SK-N-SH treated with all-trans-retinoic acid at 6 μM for 48 hours (cell line): ENCODE measurements around the gene HDGFL3.

Experiments
- GLIS3 ChIP-seq: fragments of 250-450 bp; sonication (Bioruptor Pico); IDR thresholded peaks from 2 replicates; pipeline ENCODE4 v1.5.0; 2020; ENCODE audit warnings: mild to moderate bottlenecking, moderate library complexity
- ISL1 ChIP-seq: fragments of 250-450 bp; sonication (Bioruptor Pico); IDR thresholded peaks from 2 replicates; pipeline ENCODE4 v2.1.2; 2022; ENCODE audit warnings: mild to moderate bottlenecking, moderate library complexity
- RARB ChIP-seq: fragments of 250-450 bp; sonication (Bioruptor Pico); IDR thresholded peaks from 2 replicates; pipeline ENCODE4 v1.8.0; 2021; ENCODE audit warnings: mild to moderate bottlenecking, moderate library complexity
- TCF4 ChIP-seq: fragments of 250-450 bp; sonication (Bioruptor Pico); IDR thresholded peaks from 2 replicates; pipeline ENCODE4 v1.8.0; 2021; ENCODE audit warnings: mild to moderate bottlenecking, moderate library complexity, borderline replicate concordance
- ZNF565 ChIP-seq: fragments of 450-650 bp; formaldehyde crosslinking; conservative IDR thresholded peaks from 2 replicates; pipeline ENCODE4 v1.5.0; 2020; ENCODE audit warnings: low read depth, mild to moderate bottlenecking, moderate library complexity
- ZNF70 ChIP-seq: fragments of 450-650 bp; formaldehyde crosslinking; IDR thresholded peaks from 2 replicates; pipeline ENCODE4 v1.5.0; 2020; ENCODE audit warnings: mild to moderate bottlenecking, moderate library complexity
- ZNF8 ChIP-seq: fragments of 450-650 bp; formaldehyde crosslinking; IDR thresholded peaks from 2 replicates; pipeline ENCODE4 v1.5.0; 2020; ENCODE audit warnings: mild to moderate bottlenecking, moderate library complexity
- TF ChIP-seq, protein P1 (sequence below): fragments of 250-450 bp; sonication (Bioruptor Pico); IDR thresholded peaks from 2 replicates; pipeline ENCODE4 v1.5.1; 2020; ENCODE audit warnings: low read depth, mild to moderate bottlenecking, moderate library complexity

DNA sequence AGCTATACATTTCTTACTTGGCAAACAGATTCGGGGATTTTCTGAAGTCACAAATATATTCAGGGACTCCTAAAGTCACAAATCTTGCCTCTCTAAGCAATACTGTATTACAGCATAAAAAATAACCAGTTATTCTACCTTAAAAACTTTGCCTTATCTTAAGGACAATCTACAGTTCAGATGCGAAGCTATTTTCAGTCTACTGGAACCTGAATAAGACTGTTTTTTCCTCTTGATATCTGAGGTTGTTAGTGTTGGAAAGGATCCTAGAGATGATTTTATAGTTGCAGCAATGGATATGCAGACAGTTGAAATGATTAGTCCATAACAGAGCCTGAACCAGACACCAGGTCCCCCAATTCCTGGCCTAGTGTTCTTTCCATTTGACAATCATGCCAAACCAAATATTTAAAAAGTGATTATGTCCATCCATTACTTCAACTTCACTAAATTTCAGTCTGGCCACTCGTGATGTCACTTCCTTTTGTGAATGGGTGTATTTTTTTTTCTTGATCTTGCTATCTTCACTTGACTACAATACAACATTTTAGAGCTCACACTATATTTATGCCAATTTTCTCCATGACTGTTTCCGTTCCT, 1.8 kb downstream of the HDGFL3 start:
- TF ChIP-seq, protein P1, sequence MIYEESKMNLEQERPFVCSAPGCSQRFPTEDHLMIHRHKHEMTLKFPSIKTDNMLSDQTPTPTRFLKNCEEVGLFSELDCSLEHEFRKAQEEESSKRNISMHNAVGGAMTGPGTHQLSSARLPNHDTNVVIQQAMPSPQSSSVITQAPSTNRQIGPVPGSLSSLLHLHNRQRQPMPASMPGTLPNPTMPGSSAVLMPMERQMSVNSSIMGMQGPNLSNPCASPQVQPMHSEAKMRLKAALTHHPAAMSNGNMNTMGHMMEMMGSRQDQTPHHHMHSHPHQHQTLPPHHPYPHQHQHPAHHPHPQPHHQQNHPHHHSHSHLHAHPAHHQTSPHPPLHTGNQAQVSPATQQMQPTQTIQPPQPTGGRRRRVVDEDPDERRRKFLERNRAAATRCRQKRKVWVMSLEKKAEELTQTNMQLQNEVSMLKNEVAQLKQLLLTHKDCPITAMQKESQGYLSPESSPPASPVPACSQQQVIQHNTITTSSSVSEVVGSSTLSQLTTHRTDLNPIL (CRISPR knock-in tag), result no peak
- TF ChIP-seq ISL1 (CRISPR knock-in tag), result peak; percentile 78
- TF ChIP-seq GLIS3 (CRISPR knock-in tag), result no peak
- TF ChIP-seq RARB (CRISPR knock-in tag), result no peak
- no peak for TF ChIP-seq ZNF565 (CRISPR knock-in tag)
- TF ChIP-seq ZNF70 (CRISPR knock-in tag), result no peak
- TF ChIP-seq ZNF8, result no peak
- no peak for TF ChIP-seq TCF4 (CRISPR knock-in tag)
